GM19328 (cell line): ENCODE measurements around the gene HMOX1.
"Not testable (repeated sequence)": the region's sequence is repeated elsewhere in the genome, so short reads cannot be mapped to it uniquely, and the experiment has no call there.

Experiments used
- ATAC-seq: cut with Tn5 transposase; IDR thresholded peaks from one replicate; pipeline ENCODE4 v1.9.1; 2021; ENCODE audit warnings: mild to moderate bottlenecking, moderate library complexity; ENCODE audit not compliant: unreplicated experiment

The HMOX1 gene

DNA sequence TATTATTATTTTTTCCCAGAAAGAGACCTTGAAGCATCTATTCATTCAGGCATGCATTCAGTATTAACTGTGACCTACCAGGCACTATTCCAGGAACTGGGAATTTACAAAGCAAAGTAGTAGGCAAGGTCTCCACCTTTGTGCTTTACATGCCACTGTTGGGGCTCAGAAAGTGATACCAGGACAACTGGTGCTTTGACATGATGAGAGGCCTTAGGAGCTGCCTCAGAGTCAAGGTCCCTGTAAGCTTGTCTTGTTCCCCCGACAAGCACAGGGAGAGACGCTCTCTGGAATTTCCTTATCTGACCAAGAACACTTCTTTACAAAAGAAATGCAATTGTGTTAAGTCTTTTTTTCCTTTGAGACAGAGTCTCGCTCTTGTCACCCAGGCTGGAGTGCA, 2.3 kb upstream of the HMOX1 start:
- ATAC-seq: no peak

DNA sequence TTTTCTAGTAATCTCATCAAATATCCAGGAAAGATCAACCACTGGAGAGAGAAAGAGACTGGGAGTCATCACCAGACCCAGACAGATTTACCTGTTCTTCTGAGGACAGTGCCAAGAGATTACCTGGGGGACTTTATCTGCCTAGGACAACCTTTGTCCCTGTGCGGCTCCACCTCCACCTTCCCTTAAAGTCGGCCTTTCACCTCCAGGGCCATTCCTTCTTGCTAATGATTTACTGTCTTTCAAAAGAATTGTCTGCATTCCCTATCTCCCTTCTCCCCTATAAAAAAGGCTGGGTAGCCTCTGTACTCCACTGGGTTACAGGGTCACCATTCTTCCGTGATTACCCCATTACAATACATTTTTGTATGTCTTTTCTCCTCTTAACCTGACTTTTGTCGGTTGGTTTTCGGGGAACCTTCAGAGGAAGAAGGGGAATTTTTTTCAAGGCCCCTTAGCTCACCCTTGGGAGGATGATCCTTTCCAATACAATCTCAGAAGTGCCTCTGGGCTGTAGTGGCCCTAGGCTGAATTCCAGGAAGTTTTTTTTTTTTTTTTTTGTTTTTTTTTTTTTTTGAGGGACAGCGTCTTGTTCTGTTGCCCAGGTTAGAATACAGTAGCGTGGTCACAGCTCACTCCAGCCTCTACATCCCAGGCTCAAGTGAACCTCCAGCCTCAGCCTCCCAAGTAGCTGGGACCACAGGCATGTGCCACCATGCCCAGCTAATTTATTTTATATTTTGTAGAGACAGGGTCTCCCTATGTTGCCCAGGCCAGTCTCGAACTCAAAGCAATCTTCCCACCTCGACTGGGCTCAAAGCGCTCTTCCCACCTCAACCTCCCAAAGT, 1.5 kb upstream of the HMOX1 start:
- ATAC-seq: no peak

DNA sequence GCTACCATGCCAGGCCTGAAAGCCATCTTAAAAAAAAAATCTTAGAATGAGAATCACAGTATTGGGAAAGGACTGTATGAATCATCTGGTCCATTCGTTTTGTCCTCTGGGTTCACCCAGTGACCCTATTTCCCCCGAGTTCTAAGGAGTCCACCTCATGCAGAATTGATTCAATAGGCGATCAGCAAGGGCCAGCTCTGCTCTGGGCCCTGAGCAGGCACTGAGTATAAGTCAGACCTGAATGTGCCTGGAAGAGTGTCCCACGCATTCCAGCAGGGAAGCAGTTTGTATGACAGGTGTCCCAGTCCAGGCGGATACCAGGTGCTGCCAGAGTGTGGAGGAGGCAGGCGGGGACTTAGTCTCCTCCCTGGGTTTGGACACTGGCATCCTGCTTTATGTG, 883 bp upstream of the HMOX1 start:
- no peak for ATAC-seq

DNA sequence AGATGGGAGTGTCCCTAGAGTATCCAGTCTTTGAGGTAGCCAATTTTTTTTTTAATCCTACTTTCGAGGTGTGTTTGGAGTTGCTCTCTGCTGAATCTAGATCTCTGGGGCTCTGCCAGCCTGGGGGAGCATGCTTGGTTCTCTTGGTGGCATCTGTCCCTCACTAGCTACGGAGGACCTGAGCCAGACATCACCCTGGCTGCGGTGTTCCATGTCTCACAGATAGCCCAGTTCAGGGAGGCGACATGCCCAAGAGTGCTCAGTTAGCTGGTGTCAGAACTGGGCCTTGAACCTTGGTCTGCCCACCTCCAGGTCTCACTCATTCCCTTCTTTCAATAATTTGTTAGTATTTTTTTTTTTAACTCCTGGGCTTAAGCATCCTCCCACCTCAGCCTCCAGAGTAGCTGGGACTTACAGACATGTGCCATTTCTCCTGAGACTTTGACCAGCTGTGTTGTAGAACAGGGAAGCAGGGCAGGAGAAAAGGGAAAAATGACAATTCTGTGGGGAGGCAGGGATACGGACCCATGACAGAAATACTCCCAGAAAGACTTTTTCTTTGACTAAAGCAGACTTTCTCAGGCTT, 621 bp downstream of the HMOX1 start:
- ATAC-seq: no peak

DNA sequence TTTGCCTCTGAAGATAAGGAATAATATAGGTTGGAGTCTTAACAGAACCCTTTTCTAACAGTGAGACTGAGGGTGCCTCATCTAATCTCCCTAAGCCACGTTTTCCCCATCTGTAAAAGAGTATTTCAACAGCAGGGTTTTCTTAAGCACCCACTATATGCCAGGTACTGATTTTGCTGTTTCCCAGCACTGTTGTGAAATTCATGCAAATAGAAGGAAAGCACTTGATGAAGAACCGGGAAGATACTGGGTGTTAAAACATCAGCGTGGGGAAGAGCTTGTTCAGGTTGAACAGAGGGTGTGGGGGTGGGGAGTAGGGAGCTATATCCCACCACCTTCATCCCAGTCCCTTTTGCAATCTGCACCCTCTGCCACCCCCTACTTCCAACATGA, 2.8 kb downstream of the HMOX1 start:
- no peak for ATAC-seq

DNA sequence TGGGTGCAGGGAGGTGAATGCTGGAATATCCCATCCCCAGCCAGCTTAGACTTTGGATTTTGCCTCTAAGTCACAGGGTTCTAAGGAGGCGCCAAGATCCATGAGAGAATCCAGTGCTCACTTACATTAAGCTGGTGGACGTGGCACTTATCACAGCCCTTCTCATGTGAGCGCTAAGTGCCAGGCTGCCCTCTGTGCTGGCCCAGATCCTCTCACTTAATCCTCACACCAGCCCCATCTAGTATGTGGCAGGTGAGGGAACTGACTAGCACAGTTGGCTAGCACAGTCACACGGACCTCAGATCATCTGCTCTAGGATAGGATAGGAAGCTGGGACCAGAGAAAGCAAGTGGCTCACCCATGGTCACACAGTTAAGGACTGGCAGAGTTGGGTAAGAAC, 3.6 kb downstream of the HMOX1 start:
- no peak for ATAC-seq

DNA sequence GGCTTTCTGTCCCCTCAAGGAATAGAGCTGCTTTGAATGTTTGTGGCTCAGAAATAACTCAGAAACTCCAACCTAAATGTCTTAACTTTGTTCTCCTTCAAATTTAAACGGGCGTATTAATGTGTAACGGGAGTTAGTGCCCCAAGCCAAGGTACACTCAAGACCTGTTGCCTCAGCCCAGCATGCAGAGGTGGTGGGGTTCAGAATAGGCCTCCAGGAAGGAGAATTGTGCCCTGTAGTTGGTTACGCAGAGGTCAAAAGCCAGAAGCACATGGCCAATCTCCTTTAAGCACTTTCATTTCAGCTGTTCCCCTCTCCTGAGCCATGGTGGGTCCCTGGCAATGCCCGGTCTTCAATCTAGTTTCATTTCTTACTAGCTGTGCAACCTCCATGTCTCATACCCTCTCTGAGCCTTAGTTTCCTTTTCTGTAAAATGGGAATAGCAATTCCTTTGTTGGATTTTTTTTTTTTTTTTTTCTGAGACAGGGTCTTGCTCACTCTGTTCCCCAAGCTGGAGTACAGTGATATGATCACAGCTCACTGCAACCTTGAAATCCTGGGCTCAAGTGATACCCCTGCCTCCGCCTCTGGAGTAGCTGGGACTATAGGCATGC, 4.2 kb downstream of the HMOX1 start:
- ATAC-seq: no peak

DNA sequence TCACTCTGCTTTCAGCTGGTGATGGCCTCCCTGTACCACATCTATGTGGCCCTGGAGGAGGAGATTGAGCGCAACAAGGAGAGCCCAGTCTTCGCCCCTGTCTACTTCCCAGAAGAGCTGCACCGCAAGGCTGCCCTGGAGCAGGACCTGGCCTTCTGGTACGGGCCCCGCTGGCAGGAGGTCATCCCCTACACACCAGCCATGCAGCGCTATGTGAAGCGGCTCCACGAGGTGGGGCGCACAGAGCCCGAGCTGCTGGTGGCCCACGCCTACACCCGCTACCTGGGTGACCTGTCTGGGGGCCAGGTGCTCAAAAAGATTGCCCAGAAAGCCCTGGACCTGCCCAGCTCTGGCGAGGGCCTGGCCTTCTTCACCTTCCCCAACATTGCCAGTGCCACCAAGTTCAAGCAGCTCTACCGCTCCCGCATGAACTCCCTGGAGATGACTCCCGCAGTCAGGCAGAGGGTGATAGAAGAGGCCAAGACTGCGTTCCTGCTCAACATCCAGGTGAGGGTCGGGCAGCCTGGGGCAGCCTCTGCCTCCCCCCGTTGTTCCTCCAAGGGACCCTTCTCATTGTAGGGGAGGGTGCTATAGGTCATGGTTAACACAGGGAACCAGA, 5.9 kb downstream of the HMOX1 start:
- ATAC-seq: no peak

DNA sequence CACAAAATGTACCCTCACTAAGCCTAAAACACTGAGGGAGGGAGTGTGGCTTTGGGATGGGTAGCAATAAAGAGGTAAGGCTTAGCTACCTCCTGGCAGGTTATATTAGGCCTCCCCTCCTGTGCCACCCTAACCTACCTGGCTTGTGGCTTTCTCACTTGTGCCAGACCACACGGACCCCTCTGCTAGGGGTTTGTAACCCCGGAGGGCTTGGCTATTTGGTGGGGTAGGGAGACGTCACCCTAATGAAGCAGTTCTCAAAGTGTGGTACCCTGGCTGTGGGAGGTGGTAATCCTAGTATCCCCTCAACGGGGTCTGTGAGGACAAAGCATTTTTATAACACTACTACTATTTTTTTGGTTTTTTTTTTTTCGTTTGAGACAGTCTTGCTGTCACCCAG, 10.0 kb downstream of the HMOX1 start:
- no peak for ATAC-seq

DNA sequence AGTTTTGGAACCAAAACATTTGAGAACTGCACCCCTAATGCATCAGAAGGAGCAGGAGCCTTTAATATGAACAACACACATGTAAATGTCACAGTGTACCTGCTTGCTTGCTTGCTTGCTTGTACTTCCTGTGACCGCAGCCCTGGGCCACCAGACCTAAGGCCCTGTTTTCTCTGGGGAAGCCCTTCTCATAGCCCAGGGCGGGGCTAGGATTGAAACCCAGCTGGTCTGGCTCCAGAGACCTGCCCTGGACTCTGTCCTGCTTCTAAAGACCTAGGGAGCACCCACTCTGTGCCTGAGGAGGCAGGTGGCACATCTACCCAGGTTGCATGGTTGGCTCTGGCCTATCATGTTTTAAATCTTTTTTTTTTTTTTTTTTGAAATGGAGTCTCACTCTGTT, 11.5 kb downstream of the HMOX1 start:
- no peak for ATAC-seq

DNA sequence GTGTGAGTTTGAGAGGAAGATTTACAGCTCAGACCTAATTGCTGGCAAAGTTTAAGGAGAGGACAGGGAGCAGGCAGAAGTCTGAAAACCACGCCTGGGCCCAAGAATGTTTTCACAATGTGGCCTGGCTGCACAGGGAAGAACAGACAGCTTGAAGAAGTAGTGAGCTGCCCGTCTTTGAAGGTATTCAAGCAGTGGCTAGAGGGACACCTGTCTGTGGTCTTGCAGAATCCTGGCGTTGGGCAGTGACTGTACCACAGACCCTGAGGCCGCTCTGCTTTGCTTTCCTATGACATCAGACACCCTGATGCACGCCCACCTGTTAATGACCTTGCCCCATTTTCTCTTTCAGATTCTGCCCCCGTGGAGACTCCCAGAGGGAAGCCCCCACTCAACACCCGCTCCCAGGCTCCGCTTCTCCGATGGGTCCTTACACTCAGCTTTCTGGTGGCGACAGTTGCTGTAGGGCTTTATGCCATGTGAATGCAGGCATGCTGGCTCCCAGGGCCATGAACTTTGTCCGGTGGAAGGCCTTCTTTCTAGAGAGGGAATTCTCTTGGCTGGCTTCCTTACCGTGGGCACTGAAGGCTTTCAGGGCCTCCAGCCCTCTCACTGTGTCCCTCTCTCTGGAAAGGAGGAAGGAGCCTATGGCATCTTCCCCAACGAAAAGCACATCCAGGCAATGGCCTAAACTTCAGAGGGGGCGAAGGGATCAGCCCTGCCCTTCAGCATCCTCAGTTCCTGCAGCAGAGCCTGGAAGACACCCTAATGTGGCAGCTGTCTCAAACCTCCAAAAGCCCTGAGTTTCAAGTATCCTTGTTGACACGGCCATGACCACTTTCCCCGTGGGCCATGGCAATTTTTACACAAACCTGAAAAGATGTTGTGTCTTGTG, 12.5 kb downstream of the HMOX1 start:
- ATAC-seq: no peak

DNA sequence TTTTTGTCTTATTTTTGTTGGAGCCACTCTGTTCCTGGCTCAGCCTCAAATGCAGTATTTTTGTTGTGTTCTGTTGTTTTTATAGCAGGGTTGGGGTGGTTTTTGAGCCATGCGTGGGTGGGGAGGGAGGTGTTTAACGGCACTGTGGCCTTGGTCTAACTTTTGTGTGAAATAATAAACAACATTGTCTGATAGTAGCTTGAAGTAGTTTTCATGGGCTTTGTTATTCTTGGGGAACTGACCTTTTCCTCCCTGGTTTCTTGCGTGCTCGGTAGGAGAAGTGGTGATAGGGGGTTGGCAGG, 13.1 kb downstream of the HMOX1 start:
- ATAC-seq: no peak

DNA sequence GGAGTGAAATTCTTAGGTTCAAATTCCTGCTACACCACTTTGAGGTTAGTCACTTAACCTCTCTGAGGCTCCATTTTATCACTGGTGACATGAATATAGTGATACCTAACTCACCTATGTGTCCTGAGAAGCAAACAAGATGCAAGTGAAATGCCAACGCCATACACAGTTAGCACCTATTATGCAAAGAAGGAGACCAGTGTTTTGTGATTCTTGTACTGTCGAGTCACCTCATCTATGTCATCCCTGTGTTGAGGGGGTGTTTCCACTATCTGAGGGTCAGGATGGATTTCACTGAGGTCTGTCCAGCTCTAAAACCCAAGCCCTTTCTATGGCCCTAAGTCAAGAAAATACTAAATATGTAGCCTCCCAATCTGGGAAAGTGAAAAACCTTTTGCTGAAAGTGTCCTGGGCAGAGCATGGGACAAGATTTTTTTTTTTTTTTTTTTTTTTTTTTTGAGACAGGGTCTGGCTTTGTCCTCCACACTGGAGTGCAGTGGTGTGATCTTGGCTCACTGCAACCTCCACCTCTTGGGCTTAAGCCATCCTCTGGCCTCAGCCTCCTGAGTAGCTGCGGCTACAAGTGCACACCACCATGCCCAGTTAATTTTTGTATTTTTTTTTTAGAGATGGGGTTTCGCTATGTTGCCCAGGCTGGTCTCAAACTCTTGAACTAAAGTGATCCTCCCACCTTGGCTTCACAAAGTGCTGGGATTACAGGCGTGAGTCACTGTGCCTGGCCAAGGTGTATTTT, 14.1 kb downstream of the HMOX1 start:
- ATAC-seq: no peak

DNA sequence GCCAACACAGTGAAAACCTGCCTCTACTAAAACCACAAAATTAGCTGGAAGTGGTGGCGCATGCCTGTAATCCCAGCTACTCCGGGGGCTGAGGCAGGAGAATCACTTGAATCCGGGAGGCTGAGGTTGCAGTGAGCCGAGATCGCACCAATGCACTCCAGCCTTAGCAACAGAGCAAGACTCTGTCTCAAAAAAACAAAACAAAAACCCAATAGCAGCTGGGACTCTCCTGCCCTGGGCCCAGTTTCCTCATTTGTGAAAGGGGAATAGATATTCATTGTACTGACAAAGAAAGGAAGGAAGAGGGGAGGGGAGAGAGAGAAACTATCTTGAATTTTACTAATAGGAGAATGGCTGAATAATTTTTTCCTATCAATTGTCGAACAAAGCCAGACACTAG, 15.7 kb downstream of the HMOX1 start:
- not testable (repeated sequence) for ATAC-seq

DNA sequence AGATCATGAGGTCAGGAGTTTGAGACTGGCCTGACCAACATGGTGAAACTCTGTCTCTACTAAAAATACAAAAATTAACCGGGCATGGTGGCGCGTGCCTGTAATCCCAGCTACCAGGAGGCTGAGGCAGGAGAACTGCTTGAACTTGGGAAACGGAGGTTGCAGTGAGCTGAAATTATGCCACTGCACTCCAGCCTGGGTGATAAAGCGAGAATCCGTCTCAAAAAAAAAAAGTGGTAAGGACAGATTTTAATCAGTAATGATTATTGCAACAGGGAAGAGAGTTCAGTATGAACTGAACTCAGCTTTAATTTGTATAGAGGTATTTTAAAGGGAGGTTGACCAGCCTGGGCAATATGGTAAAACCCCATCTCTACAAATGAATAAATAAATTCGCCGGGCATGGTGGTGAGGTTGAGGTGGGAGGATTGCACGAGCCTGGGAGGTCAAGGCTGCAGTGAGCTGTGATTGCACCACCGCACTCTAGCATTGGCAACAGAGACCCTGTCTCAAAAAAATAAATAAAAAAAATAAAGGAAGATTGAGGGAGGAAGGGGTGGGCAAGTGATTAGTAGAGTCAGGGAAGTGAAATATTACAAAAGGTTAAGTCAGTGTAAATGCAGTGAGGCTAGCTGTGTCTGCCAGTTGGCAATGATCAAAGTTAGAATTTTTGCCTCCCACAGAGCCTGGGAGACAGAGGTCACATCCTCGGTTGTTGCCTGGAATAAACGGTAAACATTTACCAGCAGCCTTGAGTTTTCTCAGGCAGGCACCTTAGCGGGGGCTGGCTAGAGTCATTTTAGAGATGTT, 16.4 kb downstream of the HMOX1 start:
- ATAC-seq: no peak

DNA sequence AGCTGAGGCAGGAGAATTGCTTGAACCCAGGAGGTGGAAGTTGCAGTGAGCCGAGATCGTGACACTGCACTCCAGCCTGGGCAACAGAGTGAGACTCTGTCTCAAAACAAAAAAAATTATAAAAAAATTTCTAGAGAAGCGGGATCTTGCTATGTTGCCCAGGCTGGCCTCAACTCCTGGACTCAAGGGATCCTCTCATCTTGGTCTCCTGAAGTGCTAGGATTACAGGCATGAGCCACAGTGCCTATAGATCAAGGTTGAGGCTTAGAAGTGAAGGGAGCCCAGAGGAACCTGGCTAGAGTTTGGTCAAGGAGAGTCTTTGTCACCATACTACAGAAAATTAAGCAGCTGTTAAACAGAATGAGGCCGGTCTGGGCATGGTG, 17.7 kb downstream of the HMOX1 start:
- no peak for ATAC-seq

DNA sequence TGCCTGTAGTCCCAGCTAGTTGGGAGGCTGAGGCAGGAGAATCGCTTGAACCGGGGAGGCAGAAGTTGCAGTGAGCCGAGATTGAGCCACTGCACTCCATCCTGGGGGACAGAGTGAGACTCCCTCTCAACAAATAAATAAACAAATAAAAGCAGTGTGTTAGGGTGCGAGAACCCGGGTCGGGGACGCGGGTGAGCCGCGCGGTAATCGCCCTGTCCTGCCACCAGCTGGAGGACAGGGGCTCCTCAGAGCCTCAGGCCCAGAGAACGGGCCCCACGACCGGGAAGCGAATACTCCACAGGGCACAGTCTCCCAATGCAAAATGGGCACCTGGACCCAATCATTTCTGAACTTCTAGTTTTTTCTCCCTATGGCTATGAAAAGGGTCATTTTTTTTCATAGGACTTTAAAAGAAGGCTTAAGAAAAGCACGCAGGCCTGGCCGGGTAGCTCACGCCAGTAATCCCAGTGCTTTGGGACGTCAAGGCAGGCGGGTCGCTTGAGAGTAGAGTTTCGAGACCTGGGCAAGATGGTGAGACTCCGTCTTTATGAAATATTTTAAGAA, 18.3 kb downstream of the HMOX1 start:
- no peak for ATAC-seq

DNA sequence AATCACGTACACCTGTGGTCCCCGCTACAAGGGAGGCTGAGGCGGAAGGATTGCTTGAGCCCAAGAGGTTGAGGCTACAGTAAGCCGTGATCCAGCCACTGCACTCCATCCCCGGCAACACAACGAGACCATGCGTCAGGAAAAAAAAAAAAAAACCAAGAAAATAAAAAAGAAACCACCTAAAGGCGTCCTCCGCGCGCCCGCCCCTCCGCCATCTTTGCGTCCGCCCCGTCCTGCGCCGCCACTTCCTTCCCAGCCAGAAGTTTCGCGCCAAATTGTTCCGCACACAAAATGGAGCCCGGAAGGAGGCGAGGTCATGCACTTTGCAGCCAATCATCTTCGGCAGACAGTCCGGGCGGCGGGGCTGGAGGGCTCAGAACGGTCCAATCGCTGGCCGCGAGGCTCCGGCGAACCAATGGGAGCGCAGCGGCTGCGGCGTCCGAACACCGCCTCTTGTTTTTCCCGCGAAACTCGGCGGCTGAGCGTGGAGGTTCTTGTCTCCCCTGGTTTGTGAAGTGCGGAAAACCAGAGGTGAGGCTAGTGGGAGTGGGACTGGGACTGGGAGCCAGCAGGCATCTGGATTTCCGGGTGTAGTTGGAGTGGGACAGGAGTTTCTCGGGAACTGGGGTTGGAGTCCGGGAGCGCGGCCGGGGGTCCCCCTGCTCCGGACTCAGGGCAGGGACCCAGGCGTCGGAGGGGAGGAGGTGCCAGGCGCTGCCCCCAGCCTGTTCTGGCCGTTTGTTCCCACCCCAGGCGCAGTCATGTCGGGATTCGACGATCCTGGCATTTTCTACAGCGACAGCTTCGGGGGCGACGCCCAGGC, 19.0 kb downstream of the HMOX1 start, which contains the start of gene MCM5:
TSS of gene MCM5 (plus strand) at position 463 of the 823 bp plus-strand sequence. CDS start at position 762, 299 bp downstream.
- ATAC-seq: peak; percentile 97
